Left forelimb (tissue), 1 donor: ENCODE data around the gene NKIRAS1.
"Not testable (repeated sequence)": the region's sequence is repeated elsewhere in the genome, so short reads cannot be mapped to it uniquely, and the experiment has no call there.

Experiments
- DNase-seq: peaks from one replicate; pipeline ENCODE4 v3.0.0-alpha.2; 2018; ENCODE audit warnings: low spot score

Gene NKIRAS1

DNA sequence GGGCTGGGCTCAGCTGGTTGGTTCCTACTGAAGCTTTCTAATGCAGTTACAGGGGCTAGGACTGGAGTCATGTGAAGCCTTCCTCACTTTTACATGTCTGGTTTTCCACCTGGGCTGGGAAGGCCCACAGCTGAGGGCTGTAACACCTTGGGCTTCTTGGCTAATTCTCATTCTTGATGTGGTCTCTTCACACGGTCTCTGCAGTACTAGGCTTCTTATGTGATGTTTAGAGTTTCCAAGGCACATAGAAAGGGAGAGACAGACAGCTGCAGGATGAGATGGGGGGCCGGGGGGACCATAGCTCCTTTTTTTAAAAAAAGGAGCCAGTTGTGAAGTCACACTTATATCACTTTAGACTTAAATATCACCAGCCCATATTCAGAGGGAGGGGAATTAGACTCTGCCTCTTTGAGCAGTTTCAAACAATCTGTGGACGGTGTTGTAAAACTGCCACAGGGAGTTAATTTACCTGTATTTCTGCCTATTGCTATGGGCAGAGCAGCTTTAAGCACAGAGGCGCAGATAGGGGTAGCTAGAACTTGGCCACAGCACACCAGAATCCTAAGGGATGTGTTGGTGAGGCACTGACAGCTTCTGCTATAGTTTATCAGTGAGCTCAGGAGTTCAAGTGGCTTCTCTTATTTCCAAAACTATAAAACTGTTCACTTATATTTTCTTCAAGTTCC lies 46.7 kb downstream of the NKIRAS1 start:
- no peak for DNase-seq

GRCh38 chr3:23867838-23868237 lies 49.0 kb downstream of the NKIRAS1 start:
- no peak for DNase-seq

DNA sequence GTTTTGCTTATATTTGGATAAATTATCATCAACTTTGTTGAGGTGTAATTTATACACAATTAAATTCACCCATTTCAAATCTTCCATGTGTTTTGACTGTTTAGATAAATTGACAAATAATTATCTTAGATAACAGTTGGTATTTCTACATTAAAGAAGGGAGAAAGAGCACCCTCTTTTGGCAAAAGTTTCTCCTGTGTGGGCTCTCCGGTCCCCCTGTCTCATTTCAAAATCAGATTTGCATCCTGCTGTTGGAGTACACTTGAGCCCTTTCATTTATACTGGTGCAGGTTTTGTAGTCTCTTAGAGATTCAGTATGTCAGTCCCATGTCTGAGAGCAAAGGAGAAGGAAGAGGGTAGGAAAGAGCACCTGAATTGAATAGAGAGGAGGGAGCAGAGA lies 49.4 kb downstream of the NKIRAS1 start:
- DNase-seq = no peak

DNA sequence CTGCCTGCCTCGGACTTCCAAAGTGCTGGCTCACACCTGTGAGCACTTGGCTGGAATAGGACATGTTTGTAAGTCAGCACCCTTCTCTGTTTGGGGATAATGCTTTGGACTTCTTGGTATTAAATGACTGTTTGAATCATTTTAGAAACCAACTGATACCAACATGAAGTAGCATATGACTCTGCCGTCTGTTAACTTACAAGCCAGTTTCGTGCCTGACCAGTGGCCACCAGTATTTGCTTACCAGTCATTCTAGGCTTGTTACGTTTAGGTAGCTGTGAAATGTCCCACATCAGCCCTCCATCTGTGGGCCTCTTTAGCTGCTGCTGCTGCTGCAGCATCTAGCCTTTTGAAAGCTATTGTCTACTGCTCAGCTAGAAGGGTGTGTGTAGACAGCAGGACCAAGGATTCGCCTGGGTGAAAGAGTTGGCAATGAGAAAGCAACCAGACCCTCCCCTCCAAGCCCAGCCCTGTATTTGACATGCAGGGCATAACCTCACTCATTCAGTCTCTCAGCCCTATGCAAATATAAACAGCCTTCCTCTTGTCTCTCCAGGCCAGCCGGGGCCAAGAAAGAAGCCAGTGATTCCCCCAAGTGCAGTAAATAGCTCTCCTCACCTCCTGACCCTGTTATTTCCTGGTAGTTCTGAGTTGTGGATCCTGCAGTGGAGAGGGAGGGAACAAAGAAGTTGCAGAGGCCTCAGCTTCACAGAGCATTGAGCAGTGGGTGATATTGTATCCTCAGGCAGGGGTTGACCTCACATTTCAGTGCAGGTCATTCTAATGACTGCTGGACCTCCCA lies 51.0 kb downstream of the NKIRAS1 start:
- no peak for DNase-seq

DNA sequence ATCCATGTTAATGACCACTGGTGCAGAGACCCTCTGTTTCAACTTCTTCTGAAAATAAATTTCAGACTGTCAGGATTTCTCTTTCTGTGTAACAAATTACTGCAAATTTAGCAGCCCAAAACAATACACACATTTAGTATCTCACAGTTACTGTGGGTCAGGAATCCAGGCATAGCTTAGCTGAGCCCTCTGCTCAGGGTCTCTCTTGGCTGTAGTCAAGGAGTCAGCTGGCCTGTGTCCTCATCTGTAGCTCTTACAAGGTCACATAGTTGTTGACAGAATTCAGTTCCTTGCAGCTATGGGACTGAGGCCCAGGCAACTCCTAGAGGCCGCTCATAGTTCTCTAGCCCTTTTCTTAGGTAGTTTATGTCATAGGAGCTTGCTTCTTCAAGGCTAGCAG lies 51.9 kb downstream of the NKIRAS1 start:
- DNase-seq = no peak

GRCh38 chr3:23863060-23863459 lies 53.7 kb downstream of the NKIRAS1 start:
- no peak for DNase-seq

DNA sequence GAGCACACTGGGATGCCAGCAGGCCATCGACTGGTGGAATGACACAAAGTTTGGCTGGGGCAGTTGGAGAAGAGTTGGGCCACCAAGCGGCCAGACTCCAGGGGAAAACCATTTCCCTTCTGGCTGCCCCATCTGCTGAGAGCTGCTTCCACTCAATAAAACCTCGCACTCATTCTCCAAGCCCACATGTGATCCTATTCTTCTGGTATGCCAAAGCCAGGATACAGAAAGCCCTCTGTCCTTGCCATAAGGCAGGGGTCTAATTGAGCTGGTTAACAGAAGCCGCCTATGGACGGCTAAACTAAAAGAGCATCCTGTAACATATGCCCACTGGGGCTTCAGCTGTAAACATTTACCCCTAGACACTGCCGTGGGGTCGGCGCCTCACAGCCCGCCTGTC lies 55.1 kb downstream of the NKIRAS1 start:
- no peak for DNase-seq

- DNase-seq = no peak
These were observed 56.9 kb downstream of the NKIRAS1 start for GRCh38 chr3:23859839-23860382.

GRCh38 chr3:23859012-23859743 lies 57.6 kb downstream of the NKIRAS1 start:
- DNase-seq = no peak

DNA sequence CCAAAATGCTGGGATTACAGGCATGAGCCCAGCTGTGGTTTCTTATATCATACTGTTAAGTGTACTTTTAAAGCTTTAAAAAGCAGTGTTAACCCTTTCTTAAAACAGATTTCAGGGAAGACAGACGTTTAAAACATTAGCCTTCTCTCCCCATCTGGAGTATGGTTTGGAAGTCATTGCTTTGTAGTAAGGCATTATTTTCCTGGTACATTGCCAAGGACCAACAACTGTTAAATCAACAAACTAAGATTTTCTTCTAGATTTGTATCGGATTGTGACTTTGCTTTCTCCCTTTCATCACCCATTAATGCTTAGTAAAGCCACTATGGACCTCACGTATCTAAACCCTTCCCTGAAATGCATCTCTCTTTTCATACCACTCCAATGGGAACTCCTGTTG lies 60.5 kb downstream of the NKIRAS1 start:
- no peak for DNase-seq

- not testable (repeated sequence) for DNase-seq
These were observed 67.3 kb downstream of the NKIRAS1 start for GRCh38 chr3:23849462-23849861.

GRCh38 chr3:23845326-23846216 lies 71.2 kb downstream of the NKIRAS1 start:
- DNase-seq = no peak

- DNase-seq = no peak
These were observed 72.9 kb downstream of the NKIRAS1 start for GRCh38 chr3:23843869-23844268.
